Renal cortical epithelial cell (primary cell): Measurements from ENCODE around the gene IGFL2. TPM values are rescaled to one million over a fixed set of nuclear protein-coding genes. Genes with fewer than 3 reads are reported as not detected.
A peak's percentile ranks its signal among the peaks of the same experiment; 100 is the strongest.
"Not testable (repeated sequence)": the region's sequence is repeated elsewhere in the genome, so short reads cannot be mapped to it uniquely, and the experiment has no call there.

Experiments
- DNase-seq: peaks from one replicate; pipeline ENCODE4 v3.0.0-alpha.2; 2011; ENCODE audit warnings: low read depth
- total RNA-seq: library from RNA; depleted of rRNA; stranded (reverse); fragments of >200 nt; gene quantifications from 2 replicates; pipeline ENCODE4 v1.2.3, GENCODE V29; 2014

Gene IGFL2
- total RNA-seq, 1 donor from 2014 or later, result not detected

DNA sequence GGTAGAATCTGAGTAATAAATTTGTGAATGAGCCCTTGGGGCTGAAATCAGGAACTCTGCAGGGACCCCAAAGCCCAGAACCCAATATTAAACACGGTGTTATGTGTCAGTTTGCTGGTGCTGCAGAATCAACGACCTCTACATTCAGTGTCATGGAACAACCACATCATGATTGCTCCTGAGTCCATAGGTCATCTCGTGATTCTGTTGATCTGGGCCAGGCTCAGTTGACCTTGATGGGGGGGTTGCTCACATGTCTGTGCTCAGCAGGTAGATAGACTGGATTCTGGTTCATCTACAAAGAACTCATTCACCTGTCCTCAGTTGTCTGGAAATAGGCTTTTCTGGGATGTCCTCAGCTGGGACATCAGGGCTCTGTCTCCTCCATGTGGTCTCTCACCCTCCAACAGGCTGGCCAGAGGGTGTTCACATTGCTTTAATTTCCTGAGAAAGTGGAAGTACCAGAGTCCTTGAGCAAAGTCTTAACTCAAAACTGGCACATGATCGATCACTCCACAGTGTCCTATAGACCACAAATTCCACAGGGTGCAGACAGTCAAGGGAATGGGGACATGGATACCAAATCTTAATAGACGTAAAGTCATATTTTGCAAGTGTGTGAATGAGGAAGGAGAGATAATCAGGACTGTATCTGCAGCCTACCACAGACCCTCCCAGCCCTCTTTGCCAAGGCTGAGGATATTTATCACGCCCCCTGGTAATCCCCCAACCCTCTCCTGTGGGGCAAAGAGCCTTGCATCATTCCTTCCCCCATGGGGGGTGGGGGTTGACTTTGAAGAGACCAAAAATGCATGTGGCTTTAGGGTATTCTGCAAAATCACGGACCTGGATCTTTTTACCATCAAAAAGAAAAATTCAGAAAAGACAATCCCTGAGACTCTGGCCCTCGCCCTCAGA, 42.2 kb downstream of the IGFL2 start:
- no peak for DNase-seq

DNA sequence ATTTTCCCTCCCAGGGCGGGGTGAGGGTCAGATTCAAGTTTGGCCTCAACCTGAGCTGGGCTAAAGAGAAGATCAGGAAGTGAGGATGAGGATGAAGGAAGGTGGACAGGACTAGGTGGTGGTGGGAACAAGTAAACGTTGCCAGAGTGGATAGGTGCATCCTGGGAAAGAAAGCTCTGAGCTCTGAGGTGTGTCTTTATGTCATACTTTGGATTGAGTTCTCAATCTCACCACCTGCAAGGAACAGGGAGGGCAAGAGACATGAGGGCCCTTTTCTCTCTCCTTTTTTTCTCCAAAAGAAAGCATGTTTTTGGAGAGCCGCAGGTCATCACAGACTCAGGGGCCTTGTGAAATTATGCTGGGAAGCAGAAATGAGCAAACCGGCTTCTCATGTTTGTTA, 43.3 kb downstream of the IGFL2 start:
- no peak for DNase-seq

DNA sequence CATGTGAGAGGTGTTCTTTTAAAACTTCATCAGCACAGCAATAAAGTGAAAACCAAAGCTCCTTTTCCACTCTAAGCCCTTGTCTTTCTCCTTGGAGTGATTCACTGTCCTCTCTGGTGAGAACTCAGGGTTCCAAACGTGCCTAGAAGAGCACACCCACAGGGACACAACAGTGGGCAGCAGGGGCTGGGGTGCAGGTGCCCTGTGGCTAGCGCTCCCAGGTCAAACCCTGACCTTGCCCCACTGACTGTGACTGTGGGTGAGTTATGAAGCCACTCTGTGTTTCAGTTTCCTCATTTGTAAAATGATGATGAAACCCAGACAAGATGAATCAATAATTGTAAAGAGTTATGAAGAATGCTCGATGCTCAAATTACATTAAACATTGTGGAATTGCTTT, 43.9 kb downstream of the IGFL2 start:
- no peak for DNase-seq

DNA sequence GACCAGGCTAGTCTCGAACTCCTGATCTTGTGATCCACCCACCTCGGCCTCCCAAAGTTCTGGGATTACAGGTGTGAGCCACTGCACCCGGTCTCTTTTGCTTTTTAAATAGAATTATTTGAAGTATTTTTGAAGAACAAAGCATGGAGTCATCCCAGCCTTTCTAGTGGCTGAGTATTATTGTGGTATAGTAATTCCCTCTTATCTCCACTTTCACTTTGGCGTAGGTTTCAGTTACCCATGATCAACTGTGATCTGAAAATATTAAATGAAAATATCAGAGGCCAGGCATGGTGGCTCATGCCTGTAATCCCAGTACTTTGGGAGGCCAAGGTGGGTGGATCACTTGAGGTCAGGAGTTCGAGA, 44.6 kb downstream of the IGFL2 start:
- not testable (repeated sequence) for DNase-seq

DNA sequence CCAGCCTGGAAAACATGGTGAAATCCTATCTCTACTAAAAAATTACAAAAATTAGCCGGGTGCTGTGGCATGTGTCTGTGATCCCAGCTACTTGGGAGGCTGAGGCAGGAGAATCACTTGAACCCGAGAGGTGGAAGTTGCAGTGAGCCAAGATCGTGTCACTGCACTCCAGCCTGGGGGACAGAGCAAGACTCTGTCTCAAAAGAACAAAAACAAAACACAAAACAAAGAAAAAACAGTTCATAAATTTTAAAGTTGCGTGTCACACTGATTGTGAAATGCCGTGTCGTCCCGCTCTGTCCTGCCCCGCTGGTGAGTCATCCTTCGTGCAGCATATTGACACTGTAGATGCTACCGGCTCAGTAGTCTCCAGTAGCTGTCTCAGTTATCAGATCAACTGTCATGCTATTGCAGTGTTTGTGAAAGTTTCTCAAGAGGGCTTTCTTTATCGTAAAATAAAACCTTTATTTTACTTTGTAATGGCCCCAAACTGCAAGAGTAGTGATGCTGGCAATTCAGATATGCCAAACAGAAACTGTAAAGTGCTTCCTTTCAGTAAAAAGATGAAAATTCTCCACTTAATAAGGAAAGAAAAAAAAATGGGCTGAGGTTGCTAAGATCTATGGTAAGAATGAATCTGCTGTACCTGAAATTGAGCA, 45.1 kb downstream of the IGFL2 start:
- DNase-seq, result peak; percentile 62

DNA sequence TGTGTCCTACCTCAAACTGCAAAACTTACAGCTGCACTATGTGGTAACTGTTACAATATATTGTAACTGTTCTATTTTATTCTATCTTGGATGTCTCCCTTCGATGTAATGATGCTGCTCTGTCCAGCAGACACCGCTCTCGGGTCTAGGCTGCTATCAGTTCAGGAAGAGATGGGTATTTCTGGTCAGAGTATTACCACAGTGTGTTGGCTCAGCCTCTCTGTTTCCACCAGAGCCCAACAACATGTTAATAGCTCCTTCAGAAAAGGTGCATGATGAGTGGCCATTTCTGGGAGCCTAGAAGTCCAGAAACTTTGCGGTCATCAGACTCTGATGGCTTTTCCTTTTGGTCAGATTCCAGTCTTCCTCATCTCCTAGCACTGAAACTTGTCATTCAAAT, 45.6 kb downstream of the IGFL2 start:
- DNase-seq, result no peak

DNA sequence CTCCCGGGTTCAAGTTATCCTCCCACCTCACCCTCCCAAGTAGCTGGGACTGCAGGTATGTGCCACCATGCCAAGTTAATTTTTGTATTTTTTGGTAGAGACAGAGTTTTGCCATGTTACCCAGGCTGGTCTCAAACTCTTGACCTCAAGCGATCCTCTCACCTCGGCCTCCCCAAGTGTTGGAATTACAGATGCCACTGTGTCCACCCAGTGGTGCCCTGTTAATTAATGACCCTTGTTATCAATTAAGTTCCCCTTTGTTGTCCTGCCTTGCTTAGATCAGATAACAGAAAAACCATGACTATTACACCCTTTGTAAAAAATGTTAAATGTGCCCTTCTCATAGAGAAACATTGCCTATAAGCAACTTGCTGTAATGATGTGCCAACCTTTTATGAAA, 47.1 kb downstream of the IGFL2 start:
- no peak for DNase-seq

DNA sequence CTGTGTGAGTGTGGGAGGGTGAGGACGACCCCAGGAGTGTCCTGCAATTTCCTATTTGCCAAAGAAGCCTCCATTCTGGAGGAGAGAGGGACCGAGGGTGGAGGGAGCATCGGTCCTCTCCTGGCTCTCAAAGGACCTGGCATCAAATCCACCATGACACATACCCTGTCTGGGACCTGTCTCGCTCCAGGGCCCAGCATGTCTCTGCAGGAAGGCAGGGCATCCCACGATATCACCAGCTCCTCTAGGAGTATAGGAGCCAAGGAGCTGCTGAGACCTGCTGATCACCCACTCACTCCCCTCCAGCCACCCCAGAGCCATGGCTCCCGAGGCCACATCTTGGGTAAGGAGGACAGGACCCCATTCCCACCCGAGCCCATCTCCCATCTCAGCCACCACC, 47.9 kb downstream of the IGFL2 start:
- DNase-seq, result not testable (repeated sequence)

DNA sequence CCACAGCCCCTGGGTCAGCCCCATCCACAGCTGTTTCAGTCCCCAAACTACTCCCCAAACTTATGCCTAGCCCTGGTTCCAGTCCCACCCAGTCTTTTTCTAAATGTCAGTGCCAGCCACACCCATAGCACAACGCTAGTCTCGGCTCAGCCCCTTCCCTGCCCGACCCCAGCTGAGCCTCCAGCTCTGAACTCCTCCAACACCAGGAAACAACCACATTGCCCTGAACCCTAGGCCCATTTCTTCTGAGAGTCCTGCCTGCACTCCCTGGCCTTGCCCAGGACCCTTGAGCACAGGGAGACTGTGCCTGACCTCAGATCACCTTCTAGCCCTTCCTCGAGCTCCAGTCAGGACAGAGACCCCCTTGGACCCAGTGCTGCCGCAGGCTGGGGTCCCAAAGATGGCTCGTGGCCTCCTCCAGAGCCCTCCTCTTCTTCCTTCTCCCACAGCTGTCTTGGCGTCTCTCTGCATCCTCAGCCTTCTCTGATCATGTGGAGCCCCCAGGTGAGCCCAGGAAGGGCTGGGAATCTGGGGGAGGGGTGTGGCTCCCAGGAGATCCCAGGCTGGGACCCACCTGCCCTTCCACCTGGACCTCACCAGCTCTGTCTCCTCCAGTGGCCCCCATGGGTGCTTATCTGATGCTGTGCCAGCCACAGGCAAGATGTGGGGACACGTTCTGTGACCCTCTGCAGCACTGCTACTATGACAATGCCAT, 48.5 kb downstream of the IGFL2 start:
- DNase-seq, result no peak

DNA sequence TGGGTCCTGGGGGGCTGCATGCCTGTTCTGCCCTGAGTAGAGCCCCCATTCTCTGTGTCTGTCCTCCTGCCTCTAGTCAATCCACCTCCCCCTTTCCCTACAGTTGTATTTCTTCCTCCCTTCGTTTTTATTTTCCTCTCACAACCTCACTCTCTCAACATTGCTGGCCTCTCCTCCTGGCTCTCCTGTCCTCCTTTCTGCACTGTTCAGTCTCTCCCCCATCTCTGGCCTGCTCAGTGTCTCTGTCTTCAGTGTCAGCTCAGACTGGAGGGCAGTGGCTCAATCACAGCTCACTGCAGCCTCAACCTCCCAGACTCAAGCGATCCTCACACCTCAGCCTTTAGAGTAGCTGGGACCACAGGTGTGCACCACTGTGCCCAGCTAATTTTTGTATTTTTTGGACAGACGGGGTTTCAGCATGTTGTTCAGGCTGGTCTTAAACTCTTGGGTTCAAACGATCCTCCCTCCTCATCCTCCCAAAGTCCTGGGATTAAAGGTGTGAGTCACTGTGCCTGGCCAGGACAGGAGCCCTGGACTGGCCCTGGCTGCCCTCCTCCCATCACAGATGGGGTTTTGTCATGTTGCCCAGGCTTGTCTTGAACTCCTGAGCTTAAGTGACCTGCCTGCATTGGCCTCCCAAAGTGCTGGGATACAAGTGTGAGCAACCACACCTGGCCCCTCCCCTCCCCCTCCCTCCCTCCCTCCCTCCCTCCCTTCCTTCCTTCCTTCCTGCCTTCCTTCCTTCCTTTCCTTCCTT, 49.5 kb downstream of the IGFL2 start:
- no peak for DNase-seq

DNA sequence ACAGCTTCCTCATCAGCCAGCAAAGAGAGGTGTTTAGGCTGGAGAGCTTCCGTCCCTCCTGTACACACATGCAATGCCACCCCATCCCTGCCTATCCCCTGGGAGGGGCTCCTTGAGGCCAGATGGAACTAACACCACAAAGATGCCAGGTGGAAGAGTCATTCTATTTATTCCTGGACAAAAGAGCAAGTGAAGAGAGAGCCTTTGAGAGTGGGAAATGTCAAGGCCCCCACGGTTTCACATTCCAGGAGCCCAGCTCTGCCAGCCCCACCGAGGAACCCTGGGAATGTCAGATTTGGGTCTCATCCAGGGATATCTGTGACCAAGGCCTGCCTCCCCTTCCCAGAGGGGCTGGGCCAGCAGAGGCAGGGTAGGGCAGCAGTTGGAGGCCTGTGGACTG, 50.7 kb downstream of the IGFL2 start:
- no peak for DNase-seq

DNA sequence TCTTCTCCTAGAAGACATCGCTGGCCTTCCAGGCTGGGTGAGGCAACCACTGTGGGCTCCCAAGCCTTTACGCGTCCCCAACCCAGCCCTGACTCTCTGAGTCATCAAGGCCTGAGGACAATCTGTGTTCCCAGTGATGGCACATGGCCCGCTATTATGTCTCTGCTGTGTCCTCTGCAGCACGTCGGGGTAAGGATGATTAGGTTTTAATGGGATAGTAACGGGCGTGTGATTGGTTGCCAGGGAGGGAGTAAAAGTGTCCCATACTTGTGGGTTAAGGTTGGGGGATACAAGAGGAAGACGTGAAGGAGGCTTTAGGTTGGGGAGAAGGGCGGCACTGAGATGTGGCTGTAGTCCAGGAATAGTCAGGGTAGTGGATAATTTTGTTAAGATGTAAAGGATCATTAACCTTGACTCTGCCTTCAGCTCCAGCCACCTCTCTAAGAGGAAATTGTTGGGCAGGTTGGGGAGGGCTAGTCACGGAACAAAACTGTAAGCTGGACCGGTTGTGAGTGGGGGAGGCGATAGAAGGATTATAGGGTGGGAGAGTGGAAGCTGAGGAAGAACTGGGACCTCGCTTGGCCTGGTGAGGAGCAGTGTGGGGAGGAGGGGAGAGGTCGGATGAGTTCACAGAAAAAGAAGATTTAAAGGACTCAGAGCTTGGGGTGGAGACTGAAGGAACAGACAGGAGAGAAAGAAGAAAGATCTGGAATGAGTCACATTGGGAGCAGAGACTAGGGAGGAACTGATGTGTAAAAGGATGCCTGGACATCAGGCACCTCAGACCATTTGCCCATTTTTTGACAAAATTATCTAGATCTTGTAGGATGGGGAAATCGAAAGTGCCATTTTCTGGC, 53.6 kb downstream of the IGFL2 start:
- peak; percentile 30 for DNase-seq

DNA sequence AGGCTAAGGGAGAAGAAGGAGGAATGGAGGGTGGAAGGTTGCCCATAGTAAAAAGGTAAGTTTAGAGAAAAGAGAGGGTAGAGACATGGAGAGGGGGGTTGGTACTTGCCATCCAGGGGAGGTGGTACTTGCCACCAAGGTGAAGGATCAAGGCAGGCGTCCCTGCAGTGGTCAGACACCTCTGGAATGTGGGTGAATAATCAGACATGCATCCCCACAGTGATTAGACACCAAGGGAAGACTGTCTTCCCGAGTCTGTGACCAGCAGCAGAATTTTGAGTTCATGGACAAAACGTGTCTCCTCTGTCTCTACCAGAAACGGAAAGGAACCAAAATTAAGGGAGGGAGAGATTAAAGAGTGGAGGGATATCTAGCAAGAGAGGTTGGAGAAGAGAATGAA, 54.4 kb downstream of the IGFL2 start:
- DNase-seq, result no peak

DNA sequence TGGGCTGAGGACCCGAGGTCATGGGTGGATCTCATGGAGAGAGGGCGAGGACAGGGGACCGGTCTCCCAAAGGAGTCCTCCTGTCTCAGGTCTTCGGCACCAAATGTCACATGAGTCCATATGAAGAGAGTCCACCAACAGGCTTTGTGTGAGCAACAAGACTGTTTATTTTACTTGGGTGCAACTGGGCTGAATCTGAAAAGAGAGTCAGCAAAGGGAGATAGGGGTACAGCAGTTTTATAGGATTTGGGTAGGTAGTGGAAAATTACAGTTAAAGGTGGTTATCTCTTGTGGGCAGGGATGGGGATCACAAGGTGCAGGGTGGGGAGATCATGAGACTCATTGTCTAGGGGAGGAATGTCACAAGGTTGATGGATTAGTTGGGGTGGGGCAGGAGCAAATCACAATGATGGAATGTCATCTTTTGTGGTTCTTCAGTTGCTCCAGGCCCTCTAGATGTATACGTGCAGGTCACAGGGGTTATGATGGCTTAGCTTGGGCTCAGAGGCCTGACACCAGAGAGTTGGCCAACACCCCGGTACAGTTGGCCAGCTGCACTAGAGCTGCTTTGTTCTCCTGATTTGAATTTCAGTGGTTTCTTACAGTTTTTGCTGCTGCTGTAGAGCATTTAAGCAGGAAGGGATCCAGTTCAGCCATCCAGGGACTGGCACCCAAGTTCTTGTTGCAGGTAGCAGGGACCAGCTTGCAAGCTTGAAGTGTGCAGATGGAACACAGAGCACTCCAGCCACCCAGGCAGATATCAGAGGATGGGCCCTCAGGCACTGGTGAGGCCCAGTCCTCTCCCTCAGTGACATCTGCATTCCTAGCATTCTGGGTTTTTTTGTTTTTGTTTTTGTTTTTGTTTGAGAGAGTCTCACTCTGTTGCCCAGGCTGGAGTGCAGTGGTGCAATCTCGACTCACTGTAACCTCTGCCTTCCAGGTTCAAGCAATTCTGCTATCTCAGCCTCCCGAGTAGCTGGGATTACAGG, 55.1 kb downstream of the IGFL2 start:
- no peak for DNase-seq

DNA sequence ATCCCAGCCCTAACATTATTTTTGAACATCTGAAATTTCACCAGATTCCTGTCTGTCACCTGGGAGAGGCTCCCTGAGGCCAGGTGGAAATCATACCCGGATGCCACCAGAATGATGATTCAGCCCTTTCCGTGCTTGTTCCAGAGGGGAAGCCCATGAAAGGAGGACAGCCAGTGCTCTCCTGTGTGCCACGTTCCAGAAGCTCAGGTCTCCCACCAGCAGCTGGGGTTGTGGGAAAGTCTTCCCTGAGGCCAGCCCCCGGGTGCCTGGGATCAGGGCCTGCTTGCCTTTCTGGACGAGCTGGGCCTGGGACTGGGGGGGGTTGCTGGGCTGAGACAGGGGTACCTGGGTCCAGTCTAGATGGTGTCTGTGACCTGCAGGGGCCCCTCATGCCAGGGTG, 56.0 kb downstream of the IGFL2 start:
- DNase-seq, result no peak

DNA sequence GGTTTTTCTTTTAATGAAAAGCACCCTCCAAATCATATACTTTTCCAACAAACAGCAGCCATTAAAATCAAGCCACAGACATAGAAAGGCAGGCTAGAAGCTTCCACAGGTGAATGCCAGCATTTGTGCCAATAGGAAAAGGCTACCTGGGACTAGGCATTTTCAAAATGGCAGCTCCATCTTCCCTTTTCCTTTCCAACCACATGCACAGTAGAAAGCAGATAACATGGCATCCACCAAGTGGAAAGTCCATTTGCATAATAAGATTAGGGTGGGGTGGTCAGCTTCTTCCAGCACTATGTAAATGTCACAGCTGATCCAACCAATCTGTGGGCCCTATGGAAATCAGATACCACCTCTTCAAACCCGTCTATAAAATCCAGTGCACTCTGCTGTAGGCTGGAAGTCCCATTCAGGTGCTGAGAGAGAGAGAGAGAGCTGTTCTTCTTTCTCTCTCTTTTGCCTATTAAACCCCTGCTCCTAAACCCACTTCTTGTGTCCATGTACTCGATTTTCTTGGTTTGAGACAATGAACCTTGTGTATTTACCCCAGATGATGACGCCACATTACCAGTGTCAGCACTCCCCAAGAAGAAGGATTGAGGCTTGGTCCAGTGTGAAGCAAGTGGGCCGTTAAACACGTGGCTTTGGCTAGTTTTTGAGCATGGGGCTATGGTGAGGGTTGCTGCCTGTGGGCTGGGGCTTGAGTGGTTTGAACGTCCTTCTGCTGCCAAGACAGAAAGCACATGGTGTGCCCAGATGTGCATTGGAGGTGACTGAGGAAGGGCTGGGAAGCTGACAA, 57.3 kb downstream of the IGFL2 start:
- DNase-seq, result no peak

DNA sequence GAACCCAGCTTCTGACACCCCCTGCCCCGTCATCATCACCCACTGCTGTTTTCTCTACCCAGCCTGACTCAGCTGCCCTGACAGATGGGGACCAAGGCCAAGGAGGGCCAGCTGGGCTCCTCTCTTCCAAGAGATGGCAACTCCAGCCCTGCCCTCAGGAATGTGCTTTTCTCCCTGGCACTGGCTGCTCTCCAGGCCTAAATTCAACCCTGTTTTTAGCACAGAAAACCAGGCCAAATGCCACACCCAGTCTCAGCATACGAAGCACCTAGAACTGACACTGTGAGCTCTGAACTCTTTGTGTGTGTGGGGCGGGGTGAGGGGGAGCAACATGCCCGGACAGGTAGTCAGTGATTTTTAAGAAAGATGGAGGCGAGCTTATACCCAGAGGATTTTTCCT, 58.1 kb downstream of the IGFL2 start:
- DNase-seq, result no peak

DNA sequence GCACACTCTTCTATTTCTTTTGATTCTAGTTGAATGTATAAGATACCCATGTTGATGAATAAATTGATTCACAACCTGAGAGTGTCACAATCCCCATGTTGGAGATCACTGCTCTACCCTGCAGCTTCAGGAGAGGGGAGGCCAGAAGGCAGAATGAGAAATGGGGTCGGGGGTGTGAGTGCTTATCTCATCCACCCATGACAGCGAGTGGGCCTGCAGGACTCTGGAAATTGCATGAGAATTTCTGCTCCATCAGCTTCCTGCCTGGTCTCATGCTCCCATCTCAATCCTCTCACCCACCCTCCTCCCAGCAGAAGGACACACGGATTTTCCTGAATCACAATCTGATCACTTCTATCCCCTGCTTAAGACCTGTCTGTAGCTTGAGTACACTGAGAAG, 58.6 kb downstream of the IGFL2 start:
- DNase-seq, result no peak

DNA sequence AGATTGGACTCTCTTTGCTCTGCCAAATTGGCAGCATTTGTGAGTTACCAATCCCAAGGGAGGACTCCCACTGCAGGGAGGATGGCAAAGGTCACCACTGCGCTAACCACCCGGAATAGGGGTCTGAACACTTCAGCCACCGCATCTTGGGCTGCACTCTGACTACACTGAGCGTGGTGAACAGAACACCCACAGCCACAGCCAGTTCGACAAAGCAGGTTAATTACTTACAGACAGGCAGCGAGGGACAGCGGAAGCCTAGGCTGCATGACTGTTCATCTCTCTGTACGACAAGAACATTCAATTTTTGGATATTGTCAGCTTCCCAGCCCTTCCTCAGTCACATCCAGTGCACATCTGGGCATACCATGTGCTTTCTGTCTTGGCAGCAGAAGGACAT, 59.8 kb downstream of the IGFL2 start:
- DNase-seq, result not testable (repeated sequence)
